ENCODE data around the gene CSNK1G3.

DNA sequence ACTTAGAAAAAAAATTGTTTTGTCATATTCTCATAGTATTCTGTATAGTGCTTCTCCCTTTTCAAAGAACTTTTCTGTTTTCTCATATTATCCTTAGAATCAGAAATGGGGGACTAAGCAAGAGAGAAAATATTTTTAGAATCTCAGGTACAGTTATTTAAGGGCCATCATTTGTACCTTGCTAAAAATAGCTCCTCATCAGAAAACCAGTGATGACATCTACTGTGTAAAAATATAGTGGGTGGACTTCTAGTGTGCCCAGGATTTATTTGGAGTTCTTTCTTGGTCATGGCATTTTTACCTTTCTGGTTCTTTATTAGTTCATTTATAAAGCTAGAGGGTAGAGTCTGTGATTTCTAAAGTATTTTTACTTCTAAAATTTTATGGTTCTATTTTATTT lies 82.5 kb downstream of the CSNK1G3 start:
- no peak for TF ChIP-seq POLR2A (IDR thresholded peaks at IDR 0.05)
- TF ChIP-seq, protein P1, sequence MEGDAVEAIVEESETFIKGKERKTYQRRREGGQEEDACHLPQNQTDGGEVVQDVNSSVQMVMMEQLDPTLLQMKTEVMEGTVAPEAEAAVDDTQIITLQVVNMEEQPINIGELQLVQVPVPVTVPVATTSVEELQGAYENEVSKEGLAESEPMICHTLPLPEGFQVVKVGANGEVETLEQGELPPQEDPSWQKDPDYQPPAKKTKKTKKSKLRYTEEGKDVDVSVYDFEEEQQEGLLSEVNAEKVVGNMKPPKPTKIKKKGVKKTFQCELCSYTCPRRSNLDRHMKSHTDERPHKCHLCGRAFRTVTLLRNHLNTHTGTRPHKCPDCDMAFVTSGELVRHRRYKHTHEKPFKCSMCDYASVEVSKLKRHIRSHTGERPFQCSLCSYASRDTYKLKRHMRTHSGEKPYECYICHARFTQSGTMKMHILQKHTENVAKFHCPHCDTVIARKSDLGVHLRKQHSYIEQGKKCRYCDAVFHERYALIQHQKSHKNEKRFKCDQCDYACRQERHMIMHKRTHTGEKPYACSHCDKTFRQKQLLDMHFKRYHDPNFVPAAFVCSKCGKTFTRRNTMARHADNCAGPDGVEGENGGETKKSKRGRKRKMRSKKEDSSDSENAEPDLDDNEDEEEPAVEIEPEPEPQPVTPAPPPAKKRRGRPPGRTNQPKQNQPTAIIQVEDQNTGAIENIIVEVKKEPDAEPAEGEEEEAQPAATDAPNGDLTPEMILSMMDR (IDR thresholded peaks at IDR 0.05) = no peak
